Spleen (tissue), 7 donors: Measurements from ENCODE around the gene RSAD2.

Experiments used
- POLR2A ChIP-seq, 3 donors: fragments of 450-650 bp; IDR thresholded peaks; one replicate each; pipeline ENCODE4 v1.5.1; 2017; ENCODE audit warnings: antibody characterized with exemption in 3 of 3, mild to moderate bottlenecking in 1 of 3
- POLR2AphosphoS5 ChIP-seq, 3 donors: sonication (generic); formaldehyde crosslinking; IDR thresholded peaks; one replicate each; pipeline ENCODE4 v1.5.1; 2017; ENCODE audit warnings: antibody characterized with exemption in 3 of 3
- TF ChIP-seq, protein P1 (sequence below), 11 experiments: fragments of 200-600 bp in 7 of 11; fragments of 450-650 bp in 4 of 11; sonication (generic) in 4 of 11; IDR thresholded peaks in 8 of 11; conservative IDR thresholded peaks in 3 of 11; 1 replicate in 7 of 11; 2 replicates in 4 of 11; pipeline versions ENCODE4 v1.4.0 to v1.8.0; 2016 to 2021; ENCODE audit warnings: antibody characterized with exemption in 11 of 11, inconsistent platforms in 4 of 11, mild to moderate bottlenecking in 1 of 11
- donor health status: DM: no; HTN: no; CAD: no; lungs with moderate emphysema.
- donor health status: DM: no; HTN: no; CAD: no.
- donor health status: DM: no; HTN: no; CAD: no.

DNA sequence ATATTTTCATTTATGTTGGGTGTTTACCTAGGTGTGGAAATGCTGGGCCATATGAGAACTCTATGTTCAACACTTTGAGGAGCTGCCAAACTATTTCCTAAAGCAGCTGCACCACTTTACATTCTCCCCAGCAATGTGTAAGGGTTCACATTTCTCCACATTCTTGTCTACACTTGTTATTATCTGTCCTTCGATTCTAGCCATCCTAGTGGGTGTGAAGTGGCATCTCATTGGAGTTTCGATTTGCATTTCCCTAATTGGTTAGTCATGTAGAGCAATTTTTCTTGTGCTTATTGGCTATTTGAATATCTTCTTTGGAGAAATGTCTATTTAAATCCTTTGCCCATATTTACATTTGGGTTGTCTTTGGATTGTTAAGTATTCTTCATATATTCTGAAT is 61.5 kb downstream of the RSAD2 start:
- TF ChIP-seq, protein P1, sequence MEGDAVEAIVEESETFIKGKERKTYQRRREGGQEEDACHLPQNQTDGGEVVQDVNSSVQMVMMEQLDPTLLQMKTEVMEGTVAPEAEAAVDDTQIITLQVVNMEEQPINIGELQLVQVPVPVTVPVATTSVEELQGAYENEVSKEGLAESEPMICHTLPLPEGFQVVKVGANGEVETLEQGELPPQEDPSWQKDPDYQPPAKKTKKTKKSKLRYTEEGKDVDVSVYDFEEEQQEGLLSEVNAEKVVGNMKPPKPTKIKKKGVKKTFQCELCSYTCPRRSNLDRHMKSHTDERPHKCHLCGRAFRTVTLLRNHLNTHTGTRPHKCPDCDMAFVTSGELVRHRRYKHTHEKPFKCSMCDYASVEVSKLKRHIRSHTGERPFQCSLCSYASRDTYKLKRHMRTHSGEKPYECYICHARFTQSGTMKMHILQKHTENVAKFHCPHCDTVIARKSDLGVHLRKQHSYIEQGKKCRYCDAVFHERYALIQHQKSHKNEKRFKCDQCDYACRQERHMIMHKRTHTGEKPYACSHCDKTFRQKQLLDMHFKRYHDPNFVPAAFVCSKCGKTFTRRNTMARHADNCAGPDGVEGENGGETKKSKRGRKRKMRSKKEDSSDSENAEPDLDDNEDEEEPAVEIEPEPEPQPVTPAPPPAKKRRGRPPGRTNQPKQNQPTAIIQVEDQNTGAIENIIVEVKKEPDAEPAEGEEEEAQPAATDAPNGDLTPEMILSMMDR (IDR thresholded peaks at IDR 0.05 in 8 of 11, conservative IDR thresholded peaks at IDR 0.05 in 3 of 11), result no peak
- no peak for TF ChIP-seq POLR2A (IDR thresholded peaks at IDR 0.05)
- no peak for TF ChIP-seq POLR2AphosphoS5 (IDR thresholded peaks at IDR 0.05)
